ENCODE measurements around the gene PITPNM2.

DNA sequence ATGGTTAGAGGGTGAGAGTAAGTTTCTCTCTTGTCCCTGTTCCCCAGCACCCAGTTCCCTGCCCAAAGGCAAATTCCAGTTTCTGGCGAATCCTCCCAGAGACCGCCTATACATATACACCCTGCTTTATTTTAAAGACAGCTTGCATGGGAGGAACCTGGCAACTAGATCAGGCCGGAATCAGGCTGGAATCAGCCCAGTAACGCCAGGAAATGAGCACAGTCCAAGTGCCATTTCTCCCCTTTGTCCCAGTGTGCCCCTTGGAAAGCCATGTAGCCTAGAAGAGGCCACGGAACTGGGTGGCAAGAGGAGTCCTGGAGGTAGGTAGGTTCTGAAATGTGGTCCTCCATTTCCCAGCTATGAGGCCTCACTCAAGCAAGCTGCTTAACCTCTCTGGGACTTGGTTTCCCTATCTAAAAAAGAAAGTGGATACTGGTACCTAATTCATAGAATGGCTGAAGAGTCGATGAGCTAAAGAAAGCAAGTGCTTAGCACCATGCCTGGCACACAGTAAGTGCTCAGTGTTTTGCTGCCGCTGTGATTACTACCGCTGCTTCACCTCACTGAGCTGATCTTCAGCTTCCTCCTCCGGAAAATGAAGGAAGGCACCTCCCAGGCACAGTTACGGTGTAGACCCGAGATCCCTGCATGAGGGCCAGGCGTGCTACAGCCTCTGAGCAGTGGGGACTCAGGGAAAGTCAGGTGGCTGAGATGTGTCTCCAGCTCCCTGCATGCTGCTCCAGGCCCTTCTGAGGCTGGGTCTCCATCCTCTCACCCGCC lies 36.4 kb downstream of the PITPNM2 start:
- TF ChIP-seq POLR2AphosphoS5 (IDR thresholded peaks at IDR 0.05) = no peak
- TF ChIP-seq, protein P1, sequence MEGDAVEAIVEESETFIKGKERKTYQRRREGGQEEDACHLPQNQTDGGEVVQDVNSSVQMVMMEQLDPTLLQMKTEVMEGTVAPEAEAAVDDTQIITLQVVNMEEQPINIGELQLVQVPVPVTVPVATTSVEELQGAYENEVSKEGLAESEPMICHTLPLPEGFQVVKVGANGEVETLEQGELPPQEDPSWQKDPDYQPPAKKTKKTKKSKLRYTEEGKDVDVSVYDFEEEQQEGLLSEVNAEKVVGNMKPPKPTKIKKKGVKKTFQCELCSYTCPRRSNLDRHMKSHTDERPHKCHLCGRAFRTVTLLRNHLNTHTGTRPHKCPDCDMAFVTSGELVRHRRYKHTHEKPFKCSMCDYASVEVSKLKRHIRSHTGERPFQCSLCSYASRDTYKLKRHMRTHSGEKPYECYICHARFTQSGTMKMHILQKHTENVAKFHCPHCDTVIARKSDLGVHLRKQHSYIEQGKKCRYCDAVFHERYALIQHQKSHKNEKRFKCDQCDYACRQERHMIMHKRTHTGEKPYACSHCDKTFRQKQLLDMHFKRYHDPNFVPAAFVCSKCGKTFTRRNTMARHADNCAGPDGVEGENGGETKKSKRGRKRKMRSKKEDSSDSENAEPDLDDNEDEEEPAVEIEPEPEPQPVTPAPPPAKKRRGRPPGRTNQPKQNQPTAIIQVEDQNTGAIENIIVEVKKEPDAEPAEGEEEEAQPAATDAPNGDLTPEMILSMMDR (IDR thresholded peaks at IDR 0.05) = no peak
- TF ChIP-seq POLR2A (IDR thresholded peaks at IDR 0.05) = no peak
